Activated gamma-delta T cell (primary cell): ENCODE results near the gene TAF4.
"Not testable (repeated sequence)": the region's sequence is repeated elsewhere in the genome, so short reads cannot be mapped to it uniquely, and the experiment has no call there.

ENCODE experiments used
- DNase-seq: peaks from one replicate; lab custom pipeline; 2025; lab: John Stamatoyannopoulos, UW
- total RNA-seq, 2 donors: gene quantifications; one replicate each; lab custom pipeline; 2026; lab: John Stamatoyannopoulos, UW

TAF4 gene
- total RNA-seq: 27.9 to 29.1 reads per million in 2 donors

GRCh38 chr20:62065674-62066338 lies at the start of gene TAF4:
TSS of gene TAF4 (minus strand) at chr20:62065881. CDS start at chr20:62065810, 71 bp downstream.
- peak; percentile 77 for DNase-seq

- DNase-seq: no peak
These were observed 49.2 kb upstream of the TAF4 start for GRCh38 chr20:62114894-62115293.

GRCh38 chr20:62112368-62112767 lies 46.7 kb upstream of the TAF4 start:
- no peak for DNase-seq

- no peak for DNase-seq
These were observed 45.5 kb upstream of the TAF4 start for GRCh38 chr20:62111148-62111547.

GRCh38 chr20:62105592-62105991 lies 39.9 kb upstream of the TAF4 start:
- no peak for DNase-seq

- DNase-seq: no peak
These were observed 39.2 kb upstream of the TAF4 start for GRCh38 chr20:62104791-62105345.

GRCh38 chr20:62104234-62104789 lies 38.6 kb upstream of the TAF4 start:
- DNase-seq: no peak

GRCh38 chr20:62103508-62104233 lies 38.0 kb upstream of the TAF4 start:
- no peak for DNase-seq

GRCh38 chr20:62101078-62101477 lies 35.4 kb upstream of the TAF4 start:
- DNase-seq: no peak

- no peak for DNase-seq
These were observed 32.3 kb upstream of the TAF4 start for GRCh38 chr20:62097881-62098407.

GRCh38 chr20:62096421-62097380 lies 31.0 kb upstream of the TAF4 start:
- no peak for DNase-seq

GRCh38 chr20:62089393-62089792 lies 23.7 kb upstream of the TAF4 start:
- DNase-seq: no peak

GRCh38 chr20:62088258-62089127 lies 22.8 kb upstream of the TAF4 start:
- DNase-seq: no peak

- no peak for DNase-seq
These were observed 22.0 kb upstream of the TAF4 start for GRCh38 chr20:62087632-62088031.

- DNase-seq: no peak
These were observed 21.5 kb upstream of the TAF4 start for GRCh38 chr20:62087227-62087626.

- DNase-seq: no peak
These were observed 19.5 kb upstream of the TAF4 start for GRCh38 chr20:62085206-62085605.

- not testable (repeated sequence) for DNase-seq
These were observed 18.5 kb upstream of the TAF4 start for GRCh38 chr20:62084224-62084623.

GRCh38 chr20:62083312-62083711 lies 17.6 kb upstream of the TAF4 start:
- no peak for DNase-seq

- DNase-seq: no peak
These were observed 14.7 kb upstream of the TAF4 start for GRCh38 chr20:62080249-62080990.

GRCh38 chr20:62079166-62079565 lies 13.5 kb upstream of the TAF4 start:
- no peak for DNase-seq
